HepG2 (cell line): Measurements from ENCODE around the gene SGPP1. TPM values are rescaled to one million over a fixed set of nuclear protein-coding genes. Genes with fewer than 3 reads are reported as not detected.
A peak's percentile ranks its signal among the peaks of the same experiment; 100 is the strongest.

Source experiments
- ATAC-seq: fragments of 200-7000 bp; cut with Tn5 transposase; 3 replicates; pipeline ENCODE4 v1.9.1; 2020; ENCODE audit warnings: mild to moderate bottlenecking, moderate library complexity
- BruUV-seq: library from RNA; stranded (reverse); fragments of 400-500 nt; replicated peaks from 2 replicates; lab custom pipeline; 2021; lab: Mats Ljungman, UMichigan
- CTCF ChIA-PET: fragments of 300-600 bp; formaldehyde crosslinking; extraction: SDS; loops from one replicate; lab custom pipeline; 2021; ENCODE audit warnings: low total read pairs, inconsistent platforms, low intra/inter-chr PET ratio; lab: Yijun Ruan, JAX
- POLR2A ChIA-PET: fragments of 350-600 bp; sonication (Branson Sonifier 250); formaldehyde crosslinking; loops from one replicate; lab custom pipeline; 2020; ENCODE audit warnings: antibody characterized with exemption, inconsistent platforms; lab: Yijun Ruan, JAX
- DNase-seq: peaks from one replicate; pipeline ENCODE4 v3.0.0-alpha.2; 2015; ENCODE audit warnings: low spot score
- FAIRE-seq: peaks from 3 replicates; lab custom pipeline; 2011; peaks lifted over from hg19 to GRCh38; lab: Jason Lieb, UNC
- H2AFZ ChIP-seq: one replicate; pipeline ENCODE4 v1.6.1; 2011; ENCODE audit warnings: low read length, inconsistent platforms
- H3K27ac ChIP-seq: fragments of 300-600 bp; 3 replicates; pipeline ENCODE4 v1.8.0; 2011; ENCODE audit warnings: mixed run types, mild to moderate bottlenecking, mixed read lengths, low read length, inconsistent platforms; ENCODE audit not compliant: insufficient read depth; ENCODE audit errors: extremely low read length
- H3K27me3 ChIP-seq, 2 experiments: fragments of 200-600 bp in 1 of 2; 2 replicates in 1 of 2; 3 replicates in 1 of 2; pipeline versions ENCODE4 v1.6.0 to v1.8.0; 2011; ENCODE audit warnings: low read length in 2 of 2, mild to moderate bottlenecking in 2 of 2, moderate library complexity in 2 of 2, inconsistent platforms in 1 of 2; ENCODE audit not compliant: insufficient read depth in 2 of 2, control insufficient read depth in 1 of 2
- H3K36me3 ChIP-seq, 2 experiments: fragments of 200-600 bp in 1 of 2; replicated peaks in 1 of 2; 2 replicates in 1 of 2; 3 replicates in 1 of 2; pipeline versions ENCODE4 v1.5.1 to v1.8.0; 2011; ENCODE audit warnings: low read length in 2 of 2, inconsistent platforms in 1 of 2; ENCODE audit not compliant: insufficient read depth in 2 of 2, control insufficient read depth in 1 of 2
- H3K4me1 ChIP-seq: 2 replicates; pipeline ENCODE4 v1.5.1; 2012; ENCODE audit warnings: low read length, inconsistent platforms; ENCODE audit not compliant: insufficient read depth
- H3K4me2 ChIP-seq: 2 replicates; pipeline ENCODE4 v1.6.0; 2011; ENCODE audit warnings: low read depth, low read length, inconsistent platforms
- H3K4me3 ChIP-seq, 3 experiments: fragments of 200-600 bp in 1 of 3; sonication (generic), shearing (Covaris generic) in 1 of 3; replicated peaks in 1 of 3; 2 replicates each; pipeline ENCODE4 v1.5.1; 2011 to 2016; ENCODE audit warnings: low read length in 3 of 3, inconsistent platforms in 2 of 3, low read depth in 2 of 3, mild to moderate bottlenecking in 2 of 3, control low read depth in 1 of 3, mixed read lengths in 1 of 3; ENCODE audit not compliant: insufficient read depth in 1 of 3
- H3K79me2 ChIP-seq: one replicate; pipeline ENCODE4 v1.6.1; 2011; ENCODE audit warnings: low read length, inconsistent platforms; ENCODE audit not compliant: insufficient read depth
- H3K9ac ChIP-seq: 2 replicates; pipeline ENCODE4 v1.6.0; 2011; ENCODE audit warnings: mild to moderate bottlenecking, low read depth, low read length, inconsistent platforms; ENCODE audit not compliant: insufficient read depth
- H3K9me3 ChIP-seq: 2 replicates; pipeline ENCODE4 v1.5.1; 2012; ENCODE audit warnings: mild to moderate bottlenecking, low read length
- H4K20me1 ChIP-seq: 2 replicates; pipeline ENCODE4 v1.6.0; 2011; ENCODE audit warnings: inconsistent platforms, mild to moderate bottlenecking, low read length, moderate library complexity; ENCODE audit not compliant: insufficient read depth
- ARID3A ChIP-seq: IDR thresholded peaks from 2 replicates; pipeline ENCODE4 v1.6.1; 2012; ENCODE audit warnings: low read depth, low read length, improper control_type of control experiment
- FOXK1 ChIP-seq: sonication (generic); formaldehyde crosslinking; IDR thresholded peaks from 2 replicates; pipeline ENCODE4 v1.4.0; 2020; ENCODE audit warnings: low read depth, missing genetic modification reagents, borderline replicate concordance
- FOXP1 ChIP-seq, 2 experiments: fragments of 450-650 bp in 1 of 2; IDR thresholded peaks; 2 replicates each; pipeline ENCODE4 v1.6.1; 2017 to 2018; ENCODE audit warnings: antibody characterized with exemption in 1 of 2
- KAT8 ChIP-seq: IDR thresholded peaks from 2 replicates; pipeline ENCODE4 v1.6.1; 2016; ENCODE audit warnings: missing genetic modification reagents, missing compliant biosample characterization
- MED1 ChIP-seq: sonication (generic); formaldehyde crosslinking; IDR thresholded peaks from 2 replicates; pipeline ENCODE4 v1.4.0; 2020; ENCODE audit warnings: missing genetic modification reagents
- REPIN1 ChIP-seq: sonication (generic); formaldehyde crosslinking; IDR thresholded peaks from 2 replicates; pipeline ENCODE4 v1.8.0; 2022; ENCODE audit warnings: missing genetic modification reagents, low read depth, mild to moderate bottlenecking, borderline replicate concordance
- TCF12 ChIP-seq, 2 experiments: fragments of 450-650 bp in 1 of 2; sonication (generic) in 1 of 2; formaldehyde crosslinking in 1 of 2; IDR thresholded peaks; 2 replicates each; pipeline versions ENCODE4 v1.6.1 to v1.8.0; 2017 to 2022; ENCODE audit warnings: antibody characterized with exemption in 1 of 2, mild to moderate bottlenecking in 1 of 2, missing genetic modification reagents in 1 of 2, moderate library complexity in 1 of 2
- ZNF407 ChIP-seq: sonication (generic); formaldehyde crosslinking; IDR thresholded peaks from one replicate; pipeline ENCODE4 v1.5.1; 2020; ENCODE audit warnings: mild to moderate bottlenecking, missing genetic modification reagents; ENCODE audit errors: not compliant biosample characterization
- ZNF570 ChIP-seq: sonication (generic); formaldehyde crosslinking; IDR thresholded peaks from 2 replicates; pipeline ENCODE4 v1.4.0; 2020; ENCODE audit warnings: mild to moderate bottlenecking, missing genetic modification reagents, borderline replicate concordance
- WGBS: methylation state at CpG from one replicate; pipeline ENCODE4 v1.1.6; 2017; ENCODE audit warnings: low lambda C conversion rate; 5-methylcytosine and 5-hydroxymethylcytosine counted together
- in situ Hi-C: cut with HindIII; loops from 2 replicates; pipeline ENCODE4 v1.10.0; 2017; ENCODE audit warnings: low pct_unique_long_range_greater_than_20kb; ENCODE audit not compliant: extremely low pct_ligation_motif_present
- intact Hi-C: fragments of 100-400 bp; cut with micrococcal nuclease; formaldehyde crosslinking; loops from one replicate; pipeline ENCODE4 v1.10.0; 2022; ENCODE audit not compliant: unreplicated experiment
- polyA plus RNA-seq, 8 experiments: library from polyadenylated mRNA; depleted of rRNA in 3 of 8; stranded (reverse) in 7 of 8; unstranded in 1 of 8; fragments of >200 nt; fragmentation: Illumina TruSeq in 4 of 8; extraction: Trizol in 4 of 8; gene quantifications; 2 replicates each; pipeline versions ENCODE4 v1.2.1 to v1.2.3, GENCODE V29; 2011 to 2016; ENCODE audit warnings: low read depth in 4 of 8, missing spikeins in 1 of 8, mixed read lengths in 1 of 8; ENCODE audit not compliant: insufficient read depth in 1 of 8
- total RNA-seq, 5 experiments: library from RNA; depleted of rRNA; stranded (reverse); fragments of >200 nt; fragmentation: Illumina TruSeq; extraction: Trizol; gene quantifications; 2 replicates each; pipeline ENCODE4 v1.2.3, GENCODE V29; 2016; ENCODE audit warnings: low read depth in 1 of 5
- TF ChIP-seq, protein P1 (sequence below): sonication (generic); formaldehyde crosslinking; IDR thresholded peaks from 2 replicates; pipeline ENCODE4 v1.5.0; 2020; ENCODE audit warnings: mild to moderate bottlenecking, missing genetic modification reagents

SGPP1 gene
- total and polyA plus RNA-seq, 2 of the 13 experiments (the other 11 are each of a cell fraction or from before 2014, with no cell fraction given) = 6.4 to 6.8 TPM

DNA sequence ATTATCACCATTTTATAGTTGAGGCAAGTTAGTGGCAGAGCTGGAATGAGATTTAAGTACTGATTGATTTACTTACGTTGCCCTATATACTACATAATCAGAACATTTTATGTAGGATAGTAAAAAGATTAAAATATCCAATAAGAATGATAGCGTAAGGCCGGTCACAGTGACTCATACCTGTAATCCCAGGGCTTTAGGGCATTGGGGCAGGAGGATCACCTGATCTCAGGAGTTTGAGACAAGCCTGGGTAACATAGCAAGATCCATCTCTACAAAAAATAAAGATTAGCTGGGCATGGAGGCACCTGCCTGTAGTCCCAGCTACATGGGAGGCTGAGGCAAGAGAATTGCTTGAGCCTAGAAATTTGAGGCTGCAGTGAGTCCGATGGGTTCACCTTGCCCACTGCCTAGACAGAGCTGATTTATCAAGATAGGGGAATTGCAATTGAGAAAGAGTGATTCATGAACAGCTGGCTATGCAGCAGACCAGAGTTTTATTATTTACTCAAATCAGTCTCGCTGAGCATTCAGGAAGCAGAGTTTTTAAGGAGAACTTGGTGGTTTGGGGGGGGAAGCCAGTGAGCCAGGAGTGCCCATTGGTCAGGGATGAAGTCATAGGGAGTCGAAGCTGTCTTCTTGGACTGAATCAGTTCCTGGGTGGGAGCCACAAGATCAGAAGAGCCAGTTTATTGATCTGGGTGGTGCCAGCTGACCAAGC is 24.7 kb upstream of the SGPP1 start:
- Histone ChIP-seq H2AFZ (no peak overlapping the region), H3K4me3 (no peak overlapping the region)
- POLR2A ChIA-PET = interaction anchor here (0.6 to 1.0 kb wide), 2 partner anchors 10 to 12 kb away, joined by 3 to 4 read pairs; no protein-coding TSS in a partner anchor
- no peak for TF ChIP-seq FOXK1
- TF ChIP-seq TCF12 (IDR thresholded peaks at IDR 0.05) = no peak
- TF ChIP-seq TCF12 (CRISPR knock-in tag; IDR thresholded peaks at IDR 0.05) = no peak
- no peak for TF ChIP-seq ZNF570 (CRISPR knock-in tag)
- no peak for TF ChIP-seq FOXP1 (IDR thresholded peaks at IDR 0.05)
- TF ChIP-seq FOXP1 (CRISPR knock-in tag; IDR thresholded peaks at IDR 0.05) = no peak
- TF ChIP-seq ARID3A = 0 out of 2 replicates have a peak, but pooled peaks have one; percentile 22
- no peak for TF ChIP-seq KAT8 (CRISPR knock-in tag)
- TF ChIP-seq, protein P1, sequence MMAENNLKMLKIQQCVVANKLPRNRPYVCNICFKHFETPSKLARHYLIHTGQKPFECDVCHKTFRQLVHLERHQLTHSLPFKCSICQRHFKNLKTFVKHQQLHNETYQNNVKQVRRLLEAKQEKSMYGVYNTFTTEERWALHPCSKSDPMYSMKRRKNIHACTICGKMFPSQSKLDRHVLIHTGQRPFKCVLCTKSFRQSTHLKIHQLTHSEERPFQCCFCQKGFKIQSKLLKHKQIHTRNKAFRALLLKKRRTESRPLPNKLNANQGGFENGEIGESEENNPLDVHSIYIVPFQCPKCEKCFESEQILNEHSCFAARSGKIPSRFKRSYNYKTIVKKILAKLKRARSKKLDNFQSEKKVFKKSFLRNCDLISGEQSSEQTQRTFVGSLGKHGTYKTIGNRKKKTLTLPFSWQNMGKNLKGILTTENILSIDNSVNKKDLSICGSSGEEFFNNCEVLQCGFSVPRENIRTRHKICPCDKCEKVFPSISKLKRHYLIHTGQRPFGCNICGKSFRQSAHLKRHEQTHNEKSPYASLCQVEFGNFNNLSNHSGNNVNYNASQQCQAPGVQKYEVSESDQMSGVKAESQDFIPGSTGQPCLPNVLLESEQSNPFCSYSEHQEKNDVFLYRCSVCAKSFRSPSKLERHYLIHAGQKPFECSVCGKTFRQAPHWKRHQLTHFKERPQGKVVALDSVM = 0 out of 2 replicates have a peak, but pooled peaks have one; percentile 31
- no peak for TF ChIP-seq REPIN1 (CRISPR knock-in tag)
- TF ChIP-seq ZNF407 = no peak
- no peak for TF ChIP-seq MED1 (CRISPR knock-in tag)

More for the DNA sequence above, 24.7 kb upstream of the SGPP1 start:
- no peaks in the 10 kb centered on the region for H4K20me1 ChIP-seq
- BruUV-seq = no TSS peak
- FAIRE-seq (no peak), DNase-seq (peak; percentile 12), ATAC-seq (no peak; the same call in 2 of the 3 replicates)
- intact Hi-C loops = no loop called here
- H3K79me2 ChIP-seq = no peaks in the 10 kb centered on the region
- no peak overlapping the region for H3K9ac ChIP-seq
- 40% methylated on average over 6 of the region's 6 CpGs for WGBS
- peak overlapping the region; percentile 52 for H3K4me2 ChIP-seq
- CTCF ChIA-PET = no interaction called here
- in situ Hi-C loops = loop anchor here (25.0 kb wide), 1 partner anchor 365 kb away; no protein-coding TSS in a partner anchor
- no peaks in the 10 kb centered on the region; a peak in 1 of 5 replicates for H3K27me3 ChIP-seq
- H3K4me1 ChIP-seq = peaks cover 28% of the 10 kb centered on the region
- H3K9me3 ChIP-seq = no peaks in the 10 kb centered on the region
- H3K36me3 ChIP-seq = no peaks in the 10 kb centered on the region
- no peak overlapping the region for H3K27ac ChIP-seq
